MM.1S (cell line): ENCODE data around the gene CALHM2.

Source experiments
- EZH2 ChIP-seq: fragments of 300-600 bp; sonication (generic); optimal IDR thresholded peaks from 2 replicates; pipeline ENCODE3; 2017; ENCODE audit warnings: low read depth, mild to moderate bottlenecking, antibody characterized with exemption, low read length, mixed read lengths
- EZH2phosphoT487 ChIP-seq: fragments of 300-600 bp; sonication (generic); IDR thresholded peaks from 2 replicates; pipeline ENCODE4 v1.6.1; 2018; ENCODE audit warnings: antibody characterized with exemption, low read length
- TF ChIP-seq, protein P1 (sequence below): fragments of 300-600 bp; sonication (generic); IDR thresholded peaks from 2 replicates; pipeline ENCODE4 v1.5.1; 2016; ENCODE audit warnings: antibody characterized with exemption, low read length, mixed read lengths

DNA sequence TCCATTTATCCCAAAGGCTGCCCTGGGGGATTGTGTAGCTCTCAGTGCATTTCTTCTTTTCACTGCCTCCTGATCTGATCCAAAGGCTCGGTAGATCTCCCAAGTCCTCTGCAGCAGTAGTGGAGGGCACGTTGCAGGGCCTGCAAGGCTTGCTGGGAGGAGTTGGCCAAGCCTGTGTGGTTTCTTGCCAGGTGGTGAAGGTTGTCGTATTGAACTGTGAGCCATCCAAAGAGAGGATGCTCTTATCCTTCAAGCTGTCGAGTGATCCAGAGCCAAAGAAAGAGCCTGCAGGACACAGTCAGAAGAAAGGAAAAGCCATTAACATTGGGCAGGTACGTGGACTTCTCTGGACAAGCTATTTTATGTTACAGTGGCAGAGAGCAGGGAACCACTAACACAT is 34.6 kb downstream of the CALHM2 start:
- TF ChIP-seq, protein P1, sequence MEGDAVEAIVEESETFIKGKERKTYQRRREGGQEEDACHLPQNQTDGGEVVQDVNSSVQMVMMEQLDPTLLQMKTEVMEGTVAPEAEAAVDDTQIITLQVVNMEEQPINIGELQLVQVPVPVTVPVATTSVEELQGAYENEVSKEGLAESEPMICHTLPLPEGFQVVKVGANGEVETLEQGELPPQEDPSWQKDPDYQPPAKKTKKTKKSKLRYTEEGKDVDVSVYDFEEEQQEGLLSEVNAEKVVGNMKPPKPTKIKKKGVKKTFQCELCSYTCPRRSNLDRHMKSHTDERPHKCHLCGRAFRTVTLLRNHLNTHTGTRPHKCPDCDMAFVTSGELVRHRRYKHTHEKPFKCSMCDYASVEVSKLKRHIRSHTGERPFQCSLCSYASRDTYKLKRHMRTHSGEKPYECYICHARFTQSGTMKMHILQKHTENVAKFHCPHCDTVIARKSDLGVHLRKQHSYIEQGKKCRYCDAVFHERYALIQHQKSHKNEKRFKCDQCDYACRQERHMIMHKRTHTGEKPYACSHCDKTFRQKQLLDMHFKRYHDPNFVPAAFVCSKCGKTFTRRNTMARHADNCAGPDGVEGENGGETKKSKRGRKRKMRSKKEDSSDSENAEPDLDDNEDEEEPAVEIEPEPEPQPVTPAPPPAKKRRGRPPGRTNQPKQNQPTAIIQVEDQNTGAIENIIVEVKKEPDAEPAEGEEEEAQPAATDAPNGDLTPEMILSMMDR = no peak
- no peak for TF ChIP-seq EZH2
- TF ChIP-seq EZH2phosphoT487 = no peak
